Measurements from ENCODE around the gene METTL13.

DNA sequence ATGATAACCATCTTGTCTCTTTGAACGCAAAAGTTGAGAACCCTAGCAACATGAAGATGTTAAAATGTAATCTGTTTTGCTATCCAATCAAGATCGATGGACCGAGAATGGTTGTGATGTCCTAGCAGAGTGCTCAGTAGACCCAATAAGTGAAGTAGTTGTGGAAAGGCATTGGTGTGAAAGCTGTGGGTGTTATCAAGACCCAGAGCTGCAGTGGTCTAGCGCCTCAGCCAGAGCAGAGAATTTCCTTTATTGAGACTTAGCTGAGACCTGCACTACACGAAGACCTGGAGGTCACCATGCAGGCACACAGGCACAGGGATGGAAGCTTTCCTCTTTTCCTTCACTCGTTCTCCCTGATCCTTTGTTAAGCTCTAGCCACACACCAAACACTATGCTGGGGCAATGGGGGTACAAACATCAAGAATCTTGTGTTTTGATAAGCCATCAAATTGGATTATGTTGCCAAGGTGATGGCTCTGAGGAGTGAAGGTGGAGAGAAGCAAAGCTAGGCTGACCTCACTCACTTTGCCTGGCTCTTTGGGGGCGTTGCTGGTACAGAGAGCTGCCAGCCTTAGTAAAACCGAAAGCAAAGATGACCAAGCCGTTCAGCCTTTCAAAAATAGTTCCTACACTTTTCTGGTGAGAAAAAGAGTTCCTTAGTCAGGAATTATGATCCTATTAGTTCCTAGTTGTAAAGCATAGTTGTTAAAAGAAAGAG is 24.1 kb downstream of the METTL13 start:
- TF ChIP-seq, protein P1, sequence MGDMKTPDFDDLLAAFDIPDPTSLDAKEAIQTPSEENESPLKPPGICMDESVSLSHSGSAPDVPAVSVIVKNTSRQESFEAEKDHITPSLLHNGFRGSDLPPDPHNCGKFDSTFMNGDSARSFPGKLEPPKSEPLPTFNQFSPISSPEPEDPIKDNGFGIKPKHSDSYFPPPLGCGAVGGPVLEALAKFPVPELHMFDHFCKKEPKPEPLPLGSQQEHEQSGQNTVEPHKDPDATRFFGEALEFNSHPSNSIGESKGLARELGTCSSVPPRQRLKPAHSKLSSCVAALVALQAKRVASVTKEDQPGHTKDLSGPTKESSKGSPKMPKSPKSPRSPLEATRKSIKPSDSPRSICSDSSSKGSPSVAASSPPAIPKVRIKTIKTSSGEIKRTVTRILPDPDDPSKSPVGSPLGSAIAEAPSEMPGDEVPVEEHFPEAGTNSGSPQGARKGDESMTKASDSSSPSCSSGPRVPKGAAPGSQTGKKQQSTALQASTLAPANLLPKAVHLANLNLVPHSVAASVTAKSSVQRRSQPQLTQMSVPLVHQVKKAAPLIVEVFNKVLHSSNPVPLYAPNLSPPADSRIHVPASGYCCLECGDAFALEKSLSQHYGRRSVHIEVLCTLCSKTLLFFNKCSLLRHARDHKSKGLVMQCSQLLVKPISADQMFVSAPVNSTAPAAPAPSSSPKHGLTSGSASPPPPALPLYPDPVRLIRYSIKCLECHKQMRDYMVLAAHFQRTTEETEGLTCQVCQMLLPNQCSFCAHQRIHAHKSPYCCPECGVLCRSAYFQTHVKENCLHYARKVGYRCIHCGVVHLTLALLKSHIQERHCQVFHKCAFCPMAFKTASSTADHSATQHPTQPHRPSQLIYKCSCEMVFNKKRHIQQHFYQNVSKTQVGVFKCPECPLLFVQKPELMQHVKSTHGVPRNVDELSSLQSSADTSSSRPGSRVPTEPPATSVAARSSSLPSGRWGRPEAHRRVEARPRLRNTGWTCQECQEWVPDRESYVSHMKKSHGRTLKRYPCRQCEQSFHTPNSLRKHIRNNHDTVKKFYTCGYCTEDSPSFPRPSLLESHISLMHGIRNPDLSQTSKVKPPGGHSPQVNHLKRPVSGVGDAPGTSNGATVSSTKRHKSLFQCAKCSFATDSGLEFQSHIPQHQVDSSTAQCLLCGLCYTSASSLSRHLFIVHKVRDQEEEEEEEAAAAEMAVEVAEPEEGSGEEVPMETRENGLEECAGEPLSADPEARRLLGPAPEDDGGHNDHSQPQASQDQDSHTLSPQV (IDR thresholded peaks at IDR 0.05), result no peak
- TF ChIP-seq POLR2A (conservative IDR thresholded peaks at IDR 0.05) (no peak), EZH2 (IDR thresholded peaks at IDR 0.05; ENCODE audit: borderline replicate concordance, low read depth, low read length) (no peak), DPF2 (IDR thresholded peaks at IDR 0.05) (no peak), CEBPB (tag; IDR thresholded peaks at IDR 0.05) (no peak), ZNF232 (CRISPR knock-in tag; IDR thresholded peaks at IDR 0.05) (no peak), BRD9 (IDR thresholded peaks at IDR 0.05; ENCODE audit: low read depth, partially characterized antibody) (no peak), MYC (IDR thresholded peaks at IDR 0.05; ENCODE audit: low read depth, low read length) (no peak), MYC (CRISPR knock-in tag; IDR thresholded peaks at IDR 0.05; ENCODE audit: borderline replicate concordance, low read depth) (no peak), SRSF9 (IDR thresholded peaks at IDR 0.05; ENCODE audit: borderline replicate concordance, low read depth, low read length) (no peak)
- TF ChIP-seq, protein P2, sequence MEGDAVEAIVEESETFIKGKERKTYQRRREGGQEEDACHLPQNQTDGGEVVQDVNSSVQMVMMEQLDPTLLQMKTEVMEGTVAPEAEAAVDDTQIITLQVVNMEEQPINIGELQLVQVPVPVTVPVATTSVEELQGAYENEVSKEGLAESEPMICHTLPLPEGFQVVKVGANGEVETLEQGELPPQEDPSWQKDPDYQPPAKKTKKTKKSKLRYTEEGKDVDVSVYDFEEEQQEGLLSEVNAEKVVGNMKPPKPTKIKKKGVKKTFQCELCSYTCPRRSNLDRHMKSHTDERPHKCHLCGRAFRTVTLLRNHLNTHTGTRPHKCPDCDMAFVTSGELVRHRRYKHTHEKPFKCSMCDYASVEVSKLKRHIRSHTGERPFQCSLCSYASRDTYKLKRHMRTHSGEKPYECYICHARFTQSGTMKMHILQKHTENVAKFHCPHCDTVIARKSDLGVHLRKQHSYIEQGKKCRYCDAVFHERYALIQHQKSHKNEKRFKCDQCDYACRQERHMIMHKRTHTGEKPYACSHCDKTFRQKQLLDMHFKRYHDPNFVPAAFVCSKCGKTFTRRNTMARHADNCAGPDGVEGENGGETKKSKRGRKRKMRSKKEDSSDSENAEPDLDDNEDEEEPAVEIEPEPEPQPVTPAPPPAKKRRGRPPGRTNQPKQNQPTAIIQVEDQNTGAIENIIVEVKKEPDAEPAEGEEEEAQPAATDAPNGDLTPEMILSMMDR (IDR thresholded peaks at IDR 0.05 in 2 of 3, conservative IDR thresholded peaks at IDR 0.05 in 1 of 3; ENCODE audit: insufficient read depth in 2 of 3, low read depth in 1 of 3, low read length in 3 of 3), result no peak
- TF ChIP-seq, protein P3, sequence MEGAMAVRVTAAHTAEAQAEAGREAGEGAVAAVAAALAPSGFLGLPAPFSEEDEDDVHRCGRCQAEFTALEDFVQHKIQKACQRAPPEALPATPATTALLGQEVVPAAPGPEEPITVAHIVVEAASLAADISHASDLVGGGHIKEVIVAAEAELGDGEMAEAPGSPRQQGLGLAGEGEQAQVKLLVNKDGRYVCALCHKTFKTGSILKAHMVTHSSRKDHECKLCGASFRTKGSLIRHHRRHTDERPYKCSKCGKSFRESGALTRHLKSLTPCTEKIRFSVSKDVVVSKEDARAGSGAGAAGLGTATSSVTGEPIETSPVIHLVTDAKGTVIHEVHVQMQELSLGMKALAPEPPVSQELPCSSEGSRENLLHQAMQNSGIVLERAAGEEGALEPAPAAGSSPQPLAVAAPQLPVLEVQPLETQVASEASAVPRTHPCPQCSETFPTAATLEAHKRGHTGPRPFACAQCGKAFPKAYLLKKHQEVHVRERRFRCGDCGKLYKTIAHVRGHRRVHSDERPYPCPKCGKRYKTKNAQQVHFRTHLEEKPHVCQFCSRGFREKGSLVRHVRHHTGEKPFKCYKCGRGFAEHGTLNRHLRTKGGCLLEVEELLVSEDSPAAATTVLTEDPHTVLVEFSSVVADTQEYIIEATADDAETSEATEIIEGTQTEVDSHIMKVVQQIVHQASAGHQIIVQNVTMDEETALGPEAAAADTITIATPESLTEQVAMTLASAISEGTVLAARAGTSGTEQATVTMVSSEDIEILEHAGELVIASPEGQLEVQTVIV (CRISPR knock-in tag; IDR thresholded peaks at IDR 0.05; ENCODE audit: borderline replicate concordance), result no peak
